Measurements from ENCODE around the gene NOL4L.

Gene NOL4L

GRCh38 chr20:32574296-32575226 is 10.6 kb downstream of the NOL4L start:
- DNase-seq = peak; percentile 48

GRCh38 chr20:32573167-32573851 is 11.8 kb downstream of the NOL4L start:
- DNase-seq = no peak

- DNase-seq = no peak
Observed at GRCh38 chr20:32572271-32572968, 12.7 kb downstream of the NOL4L start.

- DNase-seq = no peak
Observed at GRCh38 chr20:32571566-32571965, 13.6 kb downstream of the NOL4L start.

- DNase-seq = no peak
Observed at GRCh38 chr20:32570401-32571190, 14.5 kb downstream of the NOL4L start.

GRCh38 chr20:32569380-32570305 is 15.5 kb downstream of the NOL4L start:
- no peak for DNase-seq

GRCh38 chr20:32569018-32569379 is 16.1 kb downstream of the NOL4L start:
- no peak for DNase-seq

GRCh38 chr20:32567384-32568178 is 17.6 kb downstream of the NOL4L start:
- no peak for DNase-seq

GRCh38 chr20:32566379-32567374 is 18.5 kb downstream of the NOL4L start:
- no peak for DNase-seq

GRCh38 chr20:32565735-32566032 is 19.4 kb downstream of the NOL4L start:
- no peak for DNase-seq

GRCh38 chr20:32564921-32565734 is 20.0 kb downstream of the NOL4L start:
- DNase-seq = no peak

GRCh38 chr20:32564440-32564839 is 20.7 kb downstream of the NOL4L start:
- no peak for DNase-seq

GRCh38 chr20:32563311-32564272 is 21.5 kb downstream of the NOL4L start:
- DNase-seq = no peak

GRCh38 chr20:32562495-32562911 is 22.6 kb downstream of the NOL4L start:
- no peak for DNase-seq

GRCh38 chr20:32560989-32561830 is 23.9 kb downstream of the NOL4L start:
- DNase-seq = no peak

GRCh38 chr20:32560482-32560988 is 24.6 kb downstream of the NOL4L start:
- DNase-seq = no peak

All from activated T-cell treated with anti-CD3 and anti-CD28 coated beads, Interleukin-2, amount 50 U/mL, for 1 hour (primary cell).